ENCODE measurements around the gene AP1AR.

DNA sequence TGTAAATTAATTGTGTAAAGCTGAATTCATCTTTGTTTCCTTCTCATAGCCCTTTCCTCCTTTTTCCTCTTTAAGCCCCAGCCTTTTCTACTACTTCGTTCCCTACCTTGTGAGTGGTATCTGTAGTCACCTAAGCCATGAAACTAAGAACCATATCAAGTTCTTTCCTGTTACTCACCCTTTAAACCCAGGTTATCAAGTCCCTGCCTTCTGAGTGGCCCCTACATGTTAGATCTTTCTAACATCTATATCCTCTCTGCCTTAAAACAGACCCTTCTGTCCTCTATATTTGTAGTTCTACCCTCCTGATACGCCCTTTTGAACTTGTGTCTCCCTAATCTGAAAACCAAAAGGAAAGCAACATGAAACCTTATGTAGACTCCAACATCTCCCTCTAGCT lies 7.2 kb downstream of the AP1AR start:
- TF ChIP-seq, protein P1, sequence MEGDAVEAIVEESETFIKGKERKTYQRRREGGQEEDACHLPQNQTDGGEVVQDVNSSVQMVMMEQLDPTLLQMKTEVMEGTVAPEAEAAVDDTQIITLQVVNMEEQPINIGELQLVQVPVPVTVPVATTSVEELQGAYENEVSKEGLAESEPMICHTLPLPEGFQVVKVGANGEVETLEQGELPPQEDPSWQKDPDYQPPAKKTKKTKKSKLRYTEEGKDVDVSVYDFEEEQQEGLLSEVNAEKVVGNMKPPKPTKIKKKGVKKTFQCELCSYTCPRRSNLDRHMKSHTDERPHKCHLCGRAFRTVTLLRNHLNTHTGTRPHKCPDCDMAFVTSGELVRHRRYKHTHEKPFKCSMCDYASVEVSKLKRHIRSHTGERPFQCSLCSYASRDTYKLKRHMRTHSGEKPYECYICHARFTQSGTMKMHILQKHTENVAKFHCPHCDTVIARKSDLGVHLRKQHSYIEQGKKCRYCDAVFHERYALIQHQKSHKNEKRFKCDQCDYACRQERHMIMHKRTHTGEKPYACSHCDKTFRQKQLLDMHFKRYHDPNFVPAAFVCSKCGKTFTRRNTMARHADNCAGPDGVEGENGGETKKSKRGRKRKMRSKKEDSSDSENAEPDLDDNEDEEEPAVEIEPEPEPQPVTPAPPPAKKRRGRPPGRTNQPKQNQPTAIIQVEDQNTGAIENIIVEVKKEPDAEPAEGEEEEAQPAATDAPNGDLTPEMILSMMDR (IDR thresholded peaks at IDR 0.05; ENCODE audit: low read length), result no peak
- TF ChIP-seq EZH2 (IDR thresholded peaks at IDR 0.05; ENCODE audit: borderline replicate concordance, low read length), result no peak

Data from OCI-LY1 (cell line).